Type B pancreatic cell (in vitro differentiated cells): ENCODE measurements around the gene SLC12A7. TPM values are rescaled to one million over a fixed set of nuclear protein-coding genes. Genes with fewer than 3 reads are reported as not detected.

ENCODE experiments used
- DNase-seq: peaks from one replicate; pipeline ENCODE4 v3.0.0; 2021; ENCODE audit warnings: mixed read lengths; ENCODE audit not compliant: unreplicated experiment; ENCODE audit errors: extremely low spot score
- H3K27ac Mint-ChIP-seq: 2 replicates; pipeline ENCODE4 v1.8.0; 2021; ENCODE audit warnings: mild to moderate bottlenecking, mixed read lengths
- H3K27me3 Mint-ChIP-seq: 2 replicates; pipeline ENCODE4 v1.8.0; 2021; ENCODE audit warnings: mixed read lengths
- H3K36me3 Mint-ChIP-seq: 2 replicates; pipeline ENCODE4 v1.8.0; 2021; ENCODE audit warnings: mixed read lengths
- H3K4me1 Mint-ChIP-seq: one replicate; pipeline ENCODE4 v1.8.0; 2021; ENCODE audit warnings: mixed read lengths; ENCODE audit not compliant: unreplicated experiment
- H3K4me3 Mint-ChIP-seq: 2 replicates; pipeline ENCODE4 v1.8.0; 2021; ENCODE audit warnings: mild to moderate bottlenecking, mixed read lengths
- H3K9me3 Mint-ChIP-seq: 2 replicates; pipeline ENCODE4 v1.8.0; 2021; ENCODE audit warnings: mixed read lengths
- CTCF ChIP-seq: fragments of 200-600 bp; sonication (generic); conservative IDR thresholded peaks from 2 replicates; pipeline ENCODE4 v1.5.0; 2021; ENCODE audit warnings: antibody characterized with exemption, mild to moderate bottlenecking
- total RNA-seq: library from RNA; stranded (reverse); gene quantifications from 2 replicates; pipeline ENCODE4 v1.2.1, GENCODE V29; 2021; ENCODE audit warnings: low replicate concordance

Gene SLC12A7
- total RNA-seq, 1 donor from 2014 or later = 57.6 TPM

DNA sequence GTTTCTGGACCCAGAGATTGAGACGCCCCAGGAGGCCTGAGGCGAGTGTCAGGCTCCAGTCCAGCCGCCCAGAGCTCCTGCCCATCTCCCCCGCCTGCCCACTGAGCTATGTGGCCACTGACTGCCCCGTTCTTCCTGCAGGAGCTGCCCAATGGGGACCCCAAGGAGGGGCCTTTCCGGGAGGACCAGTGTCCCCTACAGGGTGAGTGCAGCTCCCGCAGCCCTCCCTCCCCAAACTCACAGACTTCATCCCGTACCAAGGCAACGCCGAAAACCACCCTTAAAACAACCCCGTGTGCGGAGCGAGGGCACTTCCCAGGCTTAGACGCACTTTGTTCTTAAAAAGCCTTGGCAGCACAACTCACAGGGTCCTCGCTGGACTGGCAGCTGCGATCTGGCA is 79.9 kb downstream of the SLC12A7 start:
- no peaks in the 10 kb centered on the region for H3K9me3 Mint-ChIP-seq
- no peaks in the 10 kb centered on the region for H3K27me3 Mint-ChIP-seq
- peaks cover 9% of the 10 kb centered on the region for H3K4me1 Mint-ChIP-seq
- H3K36me3 Mint-ChIP-seq = peaks cover 5% of the 10 kb centered on the region
- no peak for TF ChIP-seq CTCF
- H3K4me3 Mint-ChIP-seq = no peak overlapping the region
- no peak overlapping the region for H3K27ac Mint-ChIP-seq
- DNase-seq = no peak

- no peaks in the 10 kb centered on the region for H3K27me3 Mint-ChIP-seq
- H3K36me3 Mint-ChIP-seq = peaks cover 5% of the 10 kb centered on the region
- H3K4me1 Mint-ChIP-seq = peaks cover 9% of the 10 kb centered on the region
- no peak for DNase-seq
- H3K9me3 Mint-ChIP-seq = no peaks in the 10 kb centered on the region
- no peak overlapping the region for H3K4me3 Mint-ChIP-seq
- TF ChIP-seq CTCF = no peak
- no peak overlapping the region for H3K27ac Mint-ChIP-seq
Observed at GRCh38 chr5:1031306-1031959, 80.4 kb downstream of the SLC12A7 start.

GRCh38 chr5:1030801-1031271 is 81.0 kb downstream of the SLC12A7 start:
- no peak for DNase-seq
- Mint-ChIP-seq H3K27me3 (no peaks in the 10 kb centered on the region), H3K36me3 (peaks cover 5% of the 10 kb centered on the region), H3K9me3 (no peaks in the 10 kb centered on the region), H3K4me3 (no peak overlapping the region), H3K4me1 (peaks cover 9% of the 10 kb centered on the region), H3K27ac (no peak overlapping the region)
- no peak for TF ChIP-seq CTCF

- Mint-ChIP-seq H3K27ac (no peak overlapping the region), H3K36me3 (peaks cover 3% of the 10 kb centered on the region), H3K4me3 (no peak overlapping the region), H3K9me3 (no peaks in the 10 kb centered on the region), H3K27me3 (no peaks in the 10 kb centered on the region), H3K4me1 (peaks cover 9% of the 10 kb centered on the region)
- DNase-seq = no peak
- no peak for TF ChIP-seq CTCF
Observed at GRCh38 chr5:1029945-1030625, 81.8 kb downstream of the SLC12A7 start.

DNA sequence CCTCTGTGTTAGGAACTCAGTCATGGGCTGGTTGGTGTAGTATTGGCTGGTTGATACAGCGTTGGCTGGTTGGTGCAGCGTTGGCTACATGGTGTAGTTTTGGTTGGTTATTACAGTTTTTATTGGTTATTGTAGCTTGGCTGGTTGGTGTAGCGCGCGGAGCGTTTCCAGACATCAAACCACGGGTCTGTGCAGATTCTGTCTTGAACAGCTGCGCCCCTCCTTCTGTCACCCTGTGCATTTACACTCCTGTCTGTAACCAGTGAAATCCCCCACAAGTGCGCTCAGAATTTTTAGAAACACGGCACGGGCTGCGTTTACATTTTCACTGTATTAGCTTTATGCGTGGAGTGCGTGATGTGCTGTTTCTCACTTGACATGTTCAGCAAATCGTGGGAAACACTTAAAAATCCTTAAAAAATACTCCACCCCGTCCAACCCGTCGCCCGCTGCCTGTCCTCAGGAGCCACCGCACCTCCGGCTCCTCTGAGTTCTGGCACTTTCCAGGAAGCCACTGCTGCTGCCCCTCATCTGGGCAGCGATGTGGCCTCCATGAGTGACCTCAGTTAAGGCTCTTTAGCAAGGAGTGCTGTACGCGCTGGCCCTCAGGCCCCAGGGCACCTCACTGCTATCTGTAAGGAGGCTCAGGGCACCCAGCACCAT is 82.5 kb downstream of the SLC12A7 start:
- Mint-ChIP-seq H3K36me3 (no peaks in the 10 kb centered on the region), H3K27me3 (no peaks in the 10 kb centered on the region), H3K4me1 (peaks cover 9% of the 10 kb centered on the region), H3K9me3 (no peaks in the 10 kb centered on the region), H3K27ac (no peak overlapping the region), H3K4me3 (no peak overlapping the region)
- DNase-seq = no peak
- no peak for TF ChIP-seq CTCF
